IPS-18c (cell line): ENCODE results near the gene HRH3.
A peak's percentile ranks its signal among the peaks of the same experiment; 100 is the strongest.

Experiments used
- H3K4me3 ChIP-seq: 2 replicates; pipeline ENCODE4 v1.7.0; 2013; ENCODE audit warnings: low read depth, mild to moderate bottlenecking, low read length, moderate library complexity; ENCODE audit not compliant: insufficient read depth
- H3K9me3 ChIP-seq: one replicate; pipeline ENCODE4 v1.6.1; 2013; ENCODE audit warnings: mild to moderate bottlenecking, low read length, moderate library complexity; ENCODE audit not compliant: control insufficient read depth, insufficient read depth

HRH3 gene

GRCh38 chr20:62224113-62224855 is 4.2 kb upstream of the HRH3 start:
- Histone ChIP-seq H3K9me3 (no peaks in the 10 kb centered on the region), H3K4me3 (no peak overlapping the region)

- Histone ChIP-seq H3K4me3 (no peak overlapping the region), H3K9me3 (no peaks in the 10 kb centered on the region)
Measured at GRCh38 chr20:62223571-62223970, 3.5 kb upstream of the HRH3 start.

GRCh38 chr20:62222972-62223371 is 2.9 kb upstream of the HRH3 start:
- Histone ChIP-seq H3K9me3 (no peaks in the 10 kb centered on the region), H3K4me3 (no peak overlapping the region)

- Histone ChIP-seq H3K4me3 (no peak overlapping the region), H3K9me3 (no peaks in the 10 kb centered on the region)
Measured at GRCh38 chr20:62222266-62222850, 2.3 kb upstream of the HRH3 start.

GRCh38 chr20:62220666-62221568 is 839 bp upstream of the HRH3 start:
- Histone ChIP-seq H3K4me3 (peak overlapping the region; percentile 45), H3K9me3 (no peaks in the 10 kb centered on the region)

DNA sequence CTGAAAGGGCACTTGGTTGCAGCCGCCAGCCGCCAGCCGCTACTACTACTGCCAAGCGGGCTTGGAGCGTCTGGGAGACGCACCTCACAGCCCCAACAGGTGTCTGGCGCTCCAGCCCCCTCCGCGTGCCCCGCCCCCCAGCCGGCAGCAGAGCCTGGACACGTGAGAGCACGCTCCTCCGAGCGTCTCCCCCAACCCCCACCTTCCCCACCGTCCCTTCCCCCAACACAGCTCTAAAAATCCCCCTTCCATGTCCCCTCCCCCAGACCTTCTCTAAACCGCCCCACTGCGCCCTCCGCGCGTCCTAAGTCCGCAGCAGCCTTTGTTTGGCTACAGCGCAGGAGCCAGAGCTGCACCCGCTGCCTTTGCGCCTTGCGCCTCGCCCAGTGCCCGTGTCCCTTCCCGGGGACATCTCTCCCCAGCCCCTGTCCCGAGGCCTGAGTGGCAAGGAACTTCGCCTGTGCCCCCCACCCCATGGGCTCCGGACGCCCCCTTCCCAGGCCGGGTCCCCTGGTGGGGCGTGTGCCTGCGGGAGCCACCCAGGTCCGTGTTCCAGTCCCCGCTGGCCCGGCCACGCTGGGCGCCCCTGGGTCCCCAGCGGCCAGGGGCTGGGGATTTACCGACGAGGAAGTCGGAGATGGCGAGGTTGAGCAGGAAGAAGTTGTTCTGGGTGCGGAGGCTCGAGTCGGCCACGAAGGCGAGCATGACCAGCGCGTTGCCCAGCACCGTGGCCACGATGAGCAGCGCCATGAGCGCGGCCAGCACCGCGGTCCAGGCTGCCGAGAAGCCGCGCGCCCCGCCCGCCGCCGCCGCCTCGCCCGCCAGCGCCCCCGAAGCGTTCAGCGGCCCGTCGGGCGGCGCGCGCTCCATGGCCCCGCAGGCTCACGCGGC is 732 bp downstream of the HRH3 start:
- H3K4me3 ChIP-seq = peak overlapping the region; percentile 56
- H3K9me3 ChIP-seq = no peaks in the 10 kb centered on the region

DNA sequence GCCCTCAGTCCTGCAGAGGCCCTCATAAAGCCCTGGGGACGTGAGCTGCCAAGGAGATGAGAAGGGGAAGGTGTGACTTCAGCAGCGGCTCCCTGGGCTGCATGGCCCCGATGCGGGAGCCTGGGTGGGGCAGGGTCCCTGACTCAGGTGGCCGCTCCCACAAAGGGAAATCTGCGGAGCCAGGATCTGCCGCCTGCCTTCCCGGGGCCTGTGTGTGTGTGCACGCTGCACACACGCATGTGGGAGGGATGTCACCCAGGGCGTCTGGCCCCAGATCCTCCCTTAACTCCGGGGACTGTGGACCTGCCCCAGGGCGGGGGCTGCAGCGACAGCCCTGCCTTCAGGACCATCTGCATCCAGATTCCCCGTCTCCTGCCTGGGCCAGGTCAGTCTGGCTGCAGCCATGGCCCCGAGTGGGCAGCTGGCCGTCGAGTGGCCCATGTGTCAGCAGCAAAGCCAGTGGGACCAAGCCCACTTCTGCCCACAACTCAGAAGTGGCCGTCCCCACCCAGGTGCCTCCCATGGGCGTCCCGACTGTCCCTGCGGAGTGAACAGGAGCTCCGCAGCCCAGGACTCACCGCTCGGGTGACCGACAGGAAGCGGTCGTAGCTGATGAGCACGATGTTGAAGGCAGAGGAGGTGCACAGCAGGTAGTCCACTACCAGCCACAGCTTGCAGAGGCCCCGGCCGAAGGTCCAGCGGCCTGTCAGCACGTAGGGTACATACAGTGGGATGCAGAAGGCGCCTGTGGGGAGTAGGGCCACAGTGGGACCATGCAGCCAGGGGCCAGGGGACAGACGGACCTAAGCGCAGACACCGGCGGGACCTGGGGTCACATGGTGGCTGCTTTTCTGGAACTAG is 1.9 kb downstream of the HRH3 start:
- H3K4me3 ChIP-seq = no peak overlapping the region
- H3K9me3 ChIP-seq = no peaks in the 10 kb centered on the region

DNA sequence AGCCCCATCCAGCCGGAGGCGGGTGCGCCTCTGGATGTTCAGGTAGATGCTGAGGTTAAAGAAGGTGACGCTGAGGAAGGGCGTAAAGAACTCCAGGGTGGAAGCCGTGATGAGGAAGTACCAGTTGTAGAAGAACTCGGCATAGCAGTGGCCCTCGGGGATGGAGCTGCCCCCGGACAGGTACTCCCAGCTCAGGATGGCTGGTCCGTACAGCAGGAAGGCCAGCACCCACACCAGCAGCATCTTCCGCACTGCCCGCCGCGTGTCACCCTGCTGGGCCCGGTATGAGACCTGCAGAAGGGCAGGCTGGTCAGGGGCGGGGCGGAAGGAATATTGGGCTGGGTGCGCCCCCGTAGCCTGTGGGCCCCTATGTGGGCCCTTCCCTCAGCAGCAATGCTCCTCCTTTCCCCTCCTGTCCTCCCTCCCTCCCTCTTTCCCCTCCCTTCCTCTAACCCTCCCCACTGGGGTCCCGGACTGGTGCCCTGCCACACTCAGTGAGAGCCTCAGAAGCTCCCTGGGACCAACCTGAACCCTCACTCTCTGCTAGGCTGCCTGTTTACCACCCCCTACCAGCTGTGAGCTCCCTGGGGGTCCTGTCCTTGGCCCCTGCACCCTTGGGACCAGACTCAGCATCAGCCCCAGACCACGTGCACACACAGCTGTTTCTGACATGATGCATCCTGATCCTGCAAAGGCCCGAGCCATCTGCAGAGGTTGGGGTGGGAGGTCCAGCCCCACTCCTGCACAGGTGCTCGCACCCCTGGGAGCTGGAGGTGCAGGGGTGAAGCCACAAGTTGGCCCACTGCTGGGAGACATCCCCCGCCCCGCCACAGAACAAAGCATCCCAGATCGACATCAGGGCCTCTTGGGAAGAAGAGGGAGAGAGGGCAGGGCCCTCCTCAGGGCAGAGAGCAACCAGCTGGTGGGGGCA is 3.2 kb downstream of the HRH3 start:
- no peaks in the 10 kb centered on the region for H3K9me3 ChIP-seq
- no peak overlapping the region for H3K4me3 ChIP-seq

- Histone ChIP-seq H3K4me3 (no peak overlapping the region), H3K9me3 (no peaks in the 10 kb centered on the region)
Measured at GRCh38 chr20:62215991-62216635, 4.0 kb downstream of the HRH3 start.

GRCh38 chr20:62215020-62215990 is 4.8 kb downstream of the HRH3 start:
- Histone ChIP-seq H3K4me3 (no peak overlapping the region), H3K9me3 (no peaks in the 10 kb centered on the region)

GRCh38 chr20:62214067-62214466 is 6.0 kb downstream of the HRH3 start:
- H3K4me3 ChIP-seq = no peak overlapping the region
- H3K9me3 ChIP-seq = no peaks in the 10 kb centered on the region

GRCh38 chr20:62212299-62212698 is 7.8 kb downstream of the HRH3 start:
- Histone ChIP-seq H3K9me3 (no peaks in the 10 kb centered on the region), H3K4me3 (no peak overlapping the region)

DNA sequence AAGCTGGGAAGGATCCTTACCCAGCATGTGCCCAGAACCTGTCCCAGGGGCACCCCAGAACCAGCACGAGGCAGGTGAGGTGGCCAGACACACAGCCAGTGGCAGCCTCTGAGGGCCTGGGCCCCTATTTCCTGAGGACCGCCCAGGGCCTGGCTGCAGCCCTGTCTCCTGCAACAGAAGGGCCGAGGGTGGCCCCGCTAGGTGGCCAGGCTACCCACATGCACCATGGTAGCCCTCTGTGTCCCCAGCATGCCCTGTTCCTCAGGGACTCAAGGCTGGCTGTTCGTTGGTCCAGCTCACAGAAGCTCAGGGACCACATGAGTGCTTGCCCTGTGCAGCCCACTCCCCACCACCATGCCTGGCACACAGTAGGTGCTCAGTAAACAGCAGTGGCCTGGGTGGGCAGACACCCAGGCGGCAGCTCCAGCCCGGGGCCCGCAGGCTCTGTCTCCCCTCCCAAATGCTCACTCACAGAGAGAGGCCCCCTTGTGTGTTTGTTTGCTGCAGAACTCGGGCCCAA is 8.2 kb downstream of the HRH3 start:
- no peak overlapping the region for H3K4me3 ChIP-seq
- no peaks in the 10 kb centered on the region for H3K9me3 ChIP-seq

GRCh38 chr20:62211216-62211615 is 8.9 kb downstream of the HRH3 start:
- H3K9me3 ChIP-seq = no peaks in the 10 kb centered on the region
- H3K4me3 ChIP-seq = no peak overlapping the region
